Amygdala (tissue), 56 donors: ENCODE data around the gene RNF180.
"Not testable (repeated sequence)": the region's sequence is repeated elsewhere in the genome, so short reads cannot be mapped to it uniquely, and the experiment has no call there.

Source experiments
- DNase-seq, 56 donors: peaks; one replicate each; lab custom pipeline; 2025; lab: John Stamatoyannopoulos, UW

RNF180 gene

GRCh38 chr5:64341340-64341739, 175.7 kb downstream of the RNF180 start:
- no peak for DNase-seq

DNA sequence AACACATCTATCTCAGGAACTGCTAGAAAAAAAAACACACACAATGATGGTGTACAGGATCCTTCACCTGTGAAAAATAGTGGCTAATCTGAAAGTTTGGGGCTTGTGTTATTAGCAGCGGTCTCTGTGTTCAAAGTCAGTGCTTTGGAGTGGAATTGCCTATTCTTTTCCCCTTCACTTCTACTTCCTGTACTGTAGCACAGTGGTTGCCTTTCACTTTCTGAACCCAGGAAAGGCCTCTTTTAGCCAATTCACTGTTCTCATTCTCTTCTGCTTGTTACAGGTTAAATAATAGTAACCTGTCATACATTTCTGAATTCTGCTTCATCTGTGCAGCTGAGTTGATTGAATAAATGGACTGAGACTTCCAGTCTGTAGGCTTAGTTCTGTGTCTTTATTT, 178.9 kb downstream of the RNF180 start:
- DNase-seq = no peak

DNA sequence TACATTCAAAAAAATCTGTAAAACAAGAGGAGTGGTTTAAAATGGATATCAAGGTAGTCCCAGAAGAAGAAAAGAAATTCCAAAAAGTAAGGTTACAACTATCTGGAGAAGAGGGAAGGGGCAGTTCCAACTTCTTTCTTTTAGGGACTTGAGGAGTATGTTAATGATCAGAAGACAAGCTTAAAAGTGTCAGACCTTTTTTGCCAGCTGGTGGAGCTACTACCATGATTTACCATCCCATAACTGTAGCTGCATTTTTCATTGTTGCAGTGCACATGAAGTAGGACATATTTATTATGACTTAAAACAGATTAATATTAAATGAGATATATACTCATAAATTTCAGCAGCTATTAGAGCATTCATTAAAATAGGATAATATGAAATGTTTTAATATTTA, 181.7 kb downstream of the RNF180 start:
- no peak for DNase-seq

GRCh38 chr5:64364426-64364825, 198.8 kb downstream of the RNF180 start:
- no peak for DNase-seq

DNA sequence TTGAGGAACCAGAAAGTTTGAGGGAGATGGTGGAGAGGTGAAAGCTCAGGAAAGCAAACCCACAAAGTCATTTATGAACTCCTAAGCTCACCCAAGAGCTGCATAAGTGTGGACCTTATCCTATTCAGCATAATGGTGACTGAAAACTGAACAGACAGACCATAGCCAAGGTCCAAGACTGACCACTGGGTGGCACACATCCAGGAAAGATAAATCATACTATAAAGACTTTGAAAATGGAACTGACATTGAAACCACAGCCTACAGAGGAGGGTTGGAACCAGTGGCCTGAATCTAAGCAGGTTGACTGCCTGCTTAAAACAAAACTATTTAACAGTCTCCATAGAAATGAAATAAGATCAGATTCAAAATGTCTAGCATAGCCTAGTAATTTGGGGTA, 219.1 kb downstream of the RNF180 start:
- no peak for DNase-seq

DNA sequence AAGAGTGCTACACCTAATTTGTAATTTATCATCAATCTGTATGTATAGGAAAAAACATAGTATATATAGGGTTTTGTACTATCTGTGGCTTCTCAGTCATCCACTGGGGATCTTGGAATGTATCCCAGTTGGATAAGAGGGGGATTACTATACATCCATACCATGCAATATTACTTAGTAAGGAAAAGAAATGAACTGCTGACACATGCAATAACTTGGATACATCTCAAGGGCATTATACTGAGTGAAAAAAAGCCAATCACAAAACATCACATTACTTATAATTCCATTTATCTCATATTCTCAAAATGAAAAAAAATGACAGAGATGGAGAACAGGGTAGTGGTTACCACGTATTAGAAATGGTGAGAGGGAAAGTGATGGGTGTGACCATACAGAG, 231.9 kb downstream of the RNF180 start:
- DNase-seq = no peak

DNA sequence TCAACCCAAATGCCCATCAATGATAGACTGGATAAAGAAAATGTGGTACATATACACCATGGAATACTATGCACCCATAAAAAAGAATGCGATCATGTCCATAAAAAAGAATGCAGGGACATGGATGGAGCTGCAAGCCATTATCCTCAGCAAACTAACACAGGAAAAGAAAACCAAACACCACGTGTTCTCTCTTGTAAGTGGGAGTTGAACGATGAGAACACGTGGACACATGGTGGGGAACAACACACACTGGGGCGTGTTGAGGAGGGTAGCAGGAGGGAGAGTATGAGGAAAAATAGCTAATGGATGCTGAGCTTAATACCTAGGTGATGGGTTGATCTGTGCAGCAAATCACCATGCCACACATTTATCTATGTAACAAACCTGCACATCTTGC, 233.1 kb downstream of the RNF180 start:
- DNase-seq = not testable (repeated sequence)

DNA sequence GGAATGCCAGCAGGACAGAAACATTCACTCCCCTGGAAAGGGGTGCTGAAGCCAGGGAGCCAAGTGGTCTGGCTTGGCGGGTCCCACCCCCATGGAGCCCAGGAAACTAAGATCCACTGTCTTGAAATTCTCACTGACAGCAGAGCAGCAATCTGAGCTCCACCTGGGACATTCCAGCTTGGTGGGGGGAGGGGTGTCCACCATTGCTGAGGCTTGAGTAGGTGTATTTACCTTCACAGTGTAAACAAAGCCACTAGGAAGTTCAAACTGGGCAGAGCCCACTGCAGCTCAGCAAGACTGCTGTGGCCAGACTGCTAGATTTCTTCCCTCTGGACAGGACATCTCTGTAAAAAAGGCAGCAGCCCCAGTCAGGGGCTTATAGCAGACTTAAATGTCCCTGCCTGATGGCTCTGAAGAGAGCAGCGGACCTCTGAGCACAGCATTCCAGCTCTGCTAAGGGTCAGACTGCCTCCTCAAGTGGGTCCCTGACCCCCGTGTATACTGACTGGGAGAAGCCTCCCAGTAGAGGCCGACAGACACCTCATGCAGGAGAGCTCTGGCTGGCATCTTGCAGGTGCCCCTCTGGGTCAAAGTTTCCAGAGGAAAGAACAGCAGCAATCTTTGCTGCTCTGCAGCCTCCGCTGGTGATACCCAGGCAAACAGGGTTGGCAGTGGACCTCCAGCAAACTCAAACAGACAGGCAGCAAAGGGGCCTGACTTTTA, 241.6 kb downstream of the RNF180 start:
- DNase-seq = not testable (repeated sequence)

DNA sequence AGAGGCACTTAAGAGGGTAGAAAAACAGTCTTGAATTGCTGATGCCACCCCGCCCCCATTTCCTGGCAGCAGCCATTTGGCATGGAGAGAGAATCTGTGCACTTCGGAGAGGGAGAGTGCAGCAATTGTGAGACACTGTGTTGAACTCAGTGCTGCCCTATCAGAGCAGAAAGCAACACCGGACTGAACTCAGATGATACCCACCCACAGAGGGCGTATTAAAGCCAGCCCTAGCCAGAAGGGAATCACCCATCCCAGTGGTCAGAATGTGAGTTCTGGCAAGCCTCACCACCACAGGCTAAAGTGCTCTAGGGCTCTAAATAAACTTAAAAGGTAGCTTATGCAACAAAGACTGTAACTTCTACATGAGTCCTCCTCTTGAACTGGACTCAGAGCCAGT, 251.7 kb downstream of the RNF180 start:
- no peak for DNase-seq

- DNase-seq = no peak
These were observed 252.4 kb downstream of the RNF180 start for GRCh38 chr5:64418013-64418412.
